Measurements from ENCODE around the gene MED22.
"Not testable (repeated sequence)": the region's sequence is repeated elsewhere in the genome, so short reads cannot be mapped to it uniquely, and the experiment has no call there.

MED22 gene

DNA sequence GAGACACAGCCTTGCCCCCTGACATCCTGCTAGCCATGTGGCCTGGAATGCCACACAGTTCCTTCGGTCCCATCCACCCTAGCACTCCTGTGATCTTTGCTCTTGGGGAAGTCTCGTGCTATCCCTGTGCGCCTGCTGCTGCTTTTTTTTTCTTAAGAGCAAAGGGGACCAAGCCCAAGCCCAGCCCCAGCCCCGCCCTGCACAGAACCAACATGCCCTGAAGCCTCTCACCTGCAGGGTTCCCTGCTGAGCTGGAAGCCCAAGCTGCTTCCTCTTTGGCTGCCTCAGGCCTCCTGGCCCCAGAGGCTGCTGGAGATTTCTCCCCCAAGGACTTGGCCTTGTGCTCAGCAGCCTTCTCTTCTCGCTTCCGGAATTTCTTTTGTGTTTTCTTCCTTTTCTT, 13.8 kb downstream of the MED22 start:
- DNase-seq: no peak

- DNase-seq: no peak
Observed at GRCh38 chr9:133333566-133333965, 14.4 kb downstream of the MED22 start.

- no peak for DNase-seq
Observed at GRCh38 chr9:133333011-133333410, 14.9 kb downstream of the MED22 start.

DNA sequence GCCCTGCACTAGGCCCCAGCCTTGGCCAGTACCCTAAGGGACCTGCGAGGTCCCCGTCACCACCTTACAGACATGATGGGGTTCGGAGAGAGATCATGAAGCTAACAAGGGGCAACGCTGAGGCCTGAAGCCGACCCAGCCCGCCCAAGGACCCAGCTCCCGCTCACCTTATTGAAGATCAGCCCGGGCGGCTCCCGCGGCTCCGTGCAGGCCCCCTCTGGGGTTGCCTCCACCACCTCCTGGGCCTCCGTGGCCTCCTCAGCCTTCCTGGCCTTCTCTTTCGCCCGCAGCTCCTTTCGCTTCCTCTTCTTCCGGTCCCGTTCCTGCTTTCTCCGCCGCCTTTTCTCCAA, 15.6 kb downstream of the MED22 start:
- no peak for DNase-seq

GRCh38 chr9:133331641-133332380, 16.1 kb downstream of the MED22 start:
- DNase-seq: no peak

DNA sequence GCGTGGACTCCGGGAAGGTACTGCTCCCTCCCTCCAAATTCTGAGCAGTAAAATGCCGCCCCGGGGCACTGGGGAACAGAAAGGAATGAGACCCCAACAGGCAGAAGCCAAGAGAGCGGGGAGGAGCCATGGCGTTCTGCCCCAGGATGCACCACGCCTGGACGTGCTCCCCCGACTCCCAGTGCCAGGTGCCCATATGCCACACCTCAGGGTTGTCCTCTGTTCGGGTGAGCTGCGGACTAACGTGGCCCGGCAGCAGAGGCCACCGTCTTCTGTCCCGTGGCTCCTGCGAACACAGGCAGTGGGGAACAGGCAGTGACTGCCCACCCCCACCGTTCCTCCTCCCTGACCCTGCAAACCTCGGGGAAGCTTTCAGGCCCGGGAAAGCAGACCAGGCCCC, 16.7 kb downstream of the MED22 start:
- DNase-seq: no peak

- not testable (repeated sequence) for DNase-seq
Observed at GRCh38 chr9:133329306-133330156, 18.4 kb downstream of the MED22 start.

GRCh38 chr9:133327834-133328484, 20.0 kb downstream of the MED22 start:
- DNase-seq: no peak

DNA sequence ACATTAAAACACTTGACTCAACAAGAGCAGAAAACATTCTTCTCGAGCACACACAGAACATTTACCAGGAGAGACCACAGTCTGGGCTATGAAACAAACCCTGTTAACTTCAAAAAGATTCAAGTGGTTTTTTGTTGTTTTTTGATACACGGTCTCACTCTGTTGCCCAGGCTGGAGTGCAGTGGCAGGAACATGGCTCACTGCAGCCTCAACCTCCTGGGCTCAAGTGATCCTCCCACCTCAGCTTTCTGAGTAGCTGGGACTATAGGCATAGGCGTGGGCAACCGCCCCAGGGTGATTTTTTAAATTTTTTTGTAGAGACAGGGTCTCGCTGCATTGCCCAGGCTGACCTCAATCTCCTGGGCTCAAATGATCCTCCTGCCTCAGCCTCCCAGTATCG, 20.9 kb downstream of the MED22 start:
- not testable (repeated sequence) for DNase-seq

DNA sequence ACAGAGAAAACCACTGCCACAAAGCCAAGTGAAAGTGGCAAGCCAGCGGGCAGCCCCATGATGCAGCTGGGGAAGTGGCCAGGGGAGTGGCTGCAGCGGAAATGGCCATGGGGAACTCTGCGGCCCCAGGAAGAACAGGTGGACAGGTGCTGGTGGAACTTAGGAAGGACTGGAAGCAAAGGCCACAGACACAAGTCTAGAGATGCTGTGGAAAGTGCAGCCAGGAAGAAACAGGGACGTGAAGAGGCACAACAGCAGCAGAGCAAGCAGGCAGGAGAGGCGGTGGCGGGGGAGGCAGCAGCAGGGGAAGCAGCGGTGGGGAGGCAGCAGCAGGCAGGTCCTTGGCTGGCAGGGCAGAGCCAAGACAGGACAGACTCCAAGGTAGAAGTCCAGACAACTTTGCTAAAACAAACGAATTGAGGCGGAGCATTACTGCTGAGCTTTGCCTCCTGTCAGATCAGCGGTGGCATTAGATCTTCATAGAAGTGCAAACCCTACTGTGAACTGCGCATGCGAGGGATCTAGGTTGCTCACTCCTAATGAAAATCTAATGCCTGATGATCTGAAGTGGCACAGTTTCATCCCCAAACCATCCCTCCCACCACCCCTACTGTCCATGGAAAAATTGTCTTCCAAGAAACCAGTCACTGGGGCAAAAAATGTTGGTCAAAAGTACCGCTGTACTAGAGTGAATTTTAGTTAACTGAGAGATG, 23.8 kb downstream of the MED22 start:
- no peak for DNase-seq

DNA sequence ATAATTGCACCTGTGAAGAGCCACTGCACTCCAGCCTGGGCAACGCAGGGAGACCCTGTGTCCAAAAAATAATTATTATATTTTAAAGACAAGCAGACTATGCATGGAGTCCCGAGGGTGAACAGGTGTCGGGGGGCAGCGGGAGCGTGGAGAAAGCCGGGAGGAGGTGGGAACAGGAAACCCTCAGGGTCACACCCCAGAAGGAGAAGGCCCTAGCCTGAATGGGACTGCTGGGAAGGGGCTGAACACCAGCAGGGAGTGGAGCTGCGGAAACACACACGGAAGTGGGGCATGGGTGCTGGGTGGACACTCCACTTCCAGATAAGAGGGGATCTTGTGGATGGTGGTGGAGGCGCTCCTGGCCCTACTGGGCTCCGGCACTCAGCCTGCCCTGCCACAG, 24.7 kb downstream of the MED22 start:
- no peak for DNase-seq

DNA sequence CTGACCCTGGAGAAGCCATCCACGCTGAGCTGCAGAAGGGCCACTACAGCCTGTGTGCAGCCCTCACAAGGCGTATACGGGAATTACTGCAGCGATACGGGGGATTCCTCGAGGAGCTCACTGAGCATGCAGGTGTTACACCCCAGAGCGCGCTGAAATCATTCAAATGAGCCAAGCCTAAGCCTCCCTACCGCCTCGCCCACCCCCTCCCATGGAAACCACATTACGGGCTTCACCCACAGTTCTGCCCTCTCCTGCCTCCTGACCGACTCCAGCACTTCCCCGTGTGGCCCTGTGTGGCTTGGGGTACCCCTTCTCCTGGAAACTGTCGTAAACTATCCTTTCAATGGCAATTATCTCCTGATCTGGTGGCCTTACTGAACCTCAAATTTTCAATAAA, 25.2 kb downstream of the MED22 start:
- no peak for DNase-seq

- no peak for DNase-seq
Observed at GRCh38 chr9:133321411-133321935, 26.5 kb downstream of the MED22 start.

DNA sequence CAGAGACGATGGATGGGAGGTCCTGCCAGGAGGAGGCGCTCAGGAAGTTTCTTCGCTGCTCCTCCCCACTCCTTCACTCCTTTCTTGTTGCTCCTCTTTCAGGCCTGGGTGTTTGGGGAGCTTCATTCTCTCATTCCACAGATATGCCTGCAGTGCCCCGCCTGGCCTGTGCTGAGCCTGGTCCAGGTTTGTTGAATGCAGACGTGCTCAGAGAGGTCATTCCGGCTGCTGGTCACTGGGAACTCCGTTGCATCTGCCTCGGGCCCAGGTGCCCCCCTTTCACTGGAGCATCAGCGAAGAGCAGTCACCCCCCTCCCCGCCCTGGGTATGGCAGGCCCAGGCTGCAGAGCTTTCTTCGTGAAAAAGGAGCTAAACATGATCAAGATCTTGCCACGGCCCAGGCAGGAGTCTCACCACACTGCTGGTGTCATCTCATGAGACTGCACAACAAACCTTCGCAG, 27.5 kb downstream of the MED22 start:
- no peak for DNase-seq

DNA sequence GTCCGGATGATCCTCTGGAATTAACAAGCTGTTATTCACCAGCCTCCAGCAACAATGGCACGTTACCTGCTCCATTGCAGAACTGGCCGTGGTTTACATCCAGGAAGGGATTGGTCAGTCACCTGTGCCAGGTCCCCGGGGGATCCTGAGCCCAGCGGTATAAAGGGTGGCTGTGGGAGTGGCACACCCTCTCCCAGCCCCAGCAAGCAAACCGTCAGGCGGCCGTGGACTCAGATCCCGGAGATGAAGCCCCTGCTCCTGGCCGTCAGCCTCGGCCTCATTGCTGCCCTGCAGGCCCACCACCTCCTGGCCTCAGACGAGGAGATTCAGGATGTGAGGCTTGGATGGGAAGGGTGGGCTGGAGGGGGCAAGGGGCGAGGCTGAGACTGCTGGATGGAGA, 30.4 kb downstream of the MED22 start:
- not testable (repeated sequence) for DNase-seq

- DNase-seq: no peak
Observed at GRCh38 chr9:133315997-133316396, 31.9 kb downstream of the MED22 start.

- no peak for DNase-seq
Observed at GRCh38 chr9:133309608-133310007, 38.3 kb downstream of the MED22 start.

DNA sequence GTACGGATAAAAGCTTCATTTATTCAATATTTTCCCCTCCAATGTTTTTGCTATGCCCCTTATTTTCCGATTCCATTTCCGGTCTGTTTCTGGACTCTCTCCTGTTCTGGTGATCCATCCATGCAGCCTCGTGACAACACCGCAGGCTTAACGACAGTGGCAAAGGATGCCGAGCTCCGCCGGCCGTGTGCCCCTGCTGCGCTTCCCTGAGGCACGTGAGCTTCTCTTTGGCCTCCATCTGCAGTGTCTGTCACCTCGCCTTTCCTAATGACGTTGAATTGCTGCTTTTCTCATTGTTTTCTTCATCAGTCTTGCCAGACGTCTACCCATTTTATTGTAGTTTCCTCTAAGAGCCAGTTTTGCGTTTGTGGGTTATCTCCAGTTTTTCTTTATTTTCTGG, 40.6 kb downstream of the MED22 start:
- DNase-seq: no peak

GRCh38 chr9:133306242-133307204, 41.4 kb downstream of the MED22 start:
- peak; percentile 26 for DNase-seq

DNA sequence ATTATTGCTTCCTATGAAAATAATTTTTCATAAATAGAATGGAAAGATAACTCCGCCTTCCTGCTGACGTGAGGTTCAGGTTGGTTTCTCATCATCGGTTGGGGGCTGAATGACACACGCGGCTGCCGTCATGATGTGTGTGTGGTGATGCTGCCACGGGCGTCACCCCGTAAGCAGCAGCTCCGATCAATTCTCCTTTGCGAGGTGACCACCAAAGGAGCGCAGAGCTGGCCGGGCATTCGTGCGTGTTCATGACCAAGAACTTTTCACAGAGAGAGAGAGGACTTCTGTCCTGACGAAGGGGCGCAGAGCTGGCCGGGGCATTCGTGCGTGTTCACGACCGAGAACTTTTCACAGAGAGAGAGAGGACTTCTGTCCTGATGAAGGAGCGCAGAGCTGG, 42.2 kb downstream of the MED22 start:
- no peak for DNase-seq
